ENCODE data around the gene ARHGEF16. TPM values are rescaled to one million over a fixed set of nuclear protein-coding genes. Genes with fewer than 3 reads are reported as not detected.

ARHGEF16 gene
- total RNA-seq, 1 experiment from 2014 or later = not detected

- DNase-seq (ENCODE audit: low read depth) = no peak
These were observed 31.8 kb upstream of the ARHGEF16 start for GRCh38 chr1:3422638-3423037.

- DNase-seq (ENCODE audit: low read depth) = no peak
These were observed 31.1 kb upstream of the ARHGEF16 start for GRCh38 chr1:3423245-3423829.

- DNase-seq (ENCODE audit: low read depth) = no peak
These were observed 30.4 kb upstream of the ARHGEF16 start for GRCh38 chr1:3423896-3424611.

GRCh38 chr1:3425486-3426215 lies 28.8 kb upstream of the ARHGEF16 start:
- no peak for DNase-seq (ENCODE audit: low read depth)

DNA sequence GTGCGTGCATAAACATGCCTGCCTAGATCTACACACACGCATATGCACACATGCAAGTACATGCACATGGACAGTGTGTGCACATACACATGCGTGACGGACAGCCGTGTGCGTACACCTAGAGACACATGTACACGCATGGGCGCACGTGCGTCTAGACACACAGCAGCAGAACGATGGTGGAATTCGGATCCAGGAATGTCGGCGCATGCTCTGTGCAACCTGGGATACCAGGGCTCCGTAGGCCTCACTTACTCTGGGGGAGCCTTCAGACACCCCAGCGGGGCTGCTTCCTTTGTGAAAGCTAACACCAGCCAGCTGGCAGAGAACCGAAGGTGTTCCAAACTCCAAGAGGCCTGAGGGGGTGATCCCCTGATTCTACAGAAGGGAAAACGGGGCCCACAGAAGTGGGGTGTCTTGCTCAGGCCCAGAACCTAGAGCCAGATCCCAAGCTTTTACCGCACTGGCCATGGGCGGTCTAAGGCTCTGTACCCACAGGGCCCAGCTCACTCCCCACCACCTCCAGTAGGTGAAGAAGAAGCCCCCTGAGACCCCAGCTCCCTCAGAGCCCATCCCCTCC lies 27.4 kb upstream of the ARHGEF16 start:
- DNase-seq (ENCODE audit: low read depth) = no peak

GRCh38 chr1:3427711-3428704 lies 26.5 kb upstream of the ARHGEF16 start:
- no peak for DNase-seq (ENCODE audit: low read depth)

- no peak for DNase-seq (ENCODE audit: low read depth)
These were observed 25.6 kb upstream of the ARHGEF16 start for GRCh38 chr1:3428899-3429298.

DNA sequence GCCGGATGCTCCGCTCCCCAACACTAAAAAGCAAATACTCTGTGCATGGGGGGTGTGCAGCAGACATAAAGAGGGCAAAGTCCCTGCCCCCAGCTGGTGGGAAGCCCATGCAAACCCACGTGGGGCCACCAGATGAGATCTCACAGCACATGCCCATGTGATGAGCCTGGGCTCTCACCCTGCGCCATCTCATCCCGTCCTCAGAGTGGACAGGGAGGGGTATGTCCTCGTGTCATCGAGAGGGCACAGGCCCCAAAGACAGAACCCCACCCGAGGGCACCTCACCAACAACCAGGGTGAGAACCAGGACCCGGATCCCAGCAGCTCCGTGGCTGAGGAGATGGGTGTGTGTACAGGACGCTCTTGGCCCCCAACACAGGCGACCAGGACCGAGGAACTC lies 25.1 kb upstream of the ARHGEF16 start:
- no peak for DNase-seq (ENCODE audit: low read depth)

- no peak for DNase-seq (ENCODE audit: low read depth)
These were observed 24.7 kb upstream of the ARHGEF16 start for GRCh38 chr1:3429766-3430165.

- DNase-seq (ENCODE audit: low read depth) = no peak
These were observed 24.1 kb upstream of the ARHGEF16 start for GRCh38 chr1:3430406-3430805.

GRCh38 chr1:3430820-3431219 lies 23.6 kb upstream of the ARHGEF16 start:
- DNase-seq (ENCODE audit: low read depth) = no peak

- DNase-seq (ENCODE audit: low read depth) = no peak
These were observed 23.2 kb upstream of the ARHGEF16 start for GRCh38 chr1:3431266-3431665.

GRCh38 chr1:3431686-3432085 lies 22.8 kb upstream of the ARHGEF16 start:
- DNase-seq (ENCODE audit: low read depth) = no peak

- no peak for DNase-seq (ENCODE audit: low read depth)
These were observed 22.2 kb upstream of the ARHGEF16 start for GRCh38 chr1:3432306-3432705.

DNA sequence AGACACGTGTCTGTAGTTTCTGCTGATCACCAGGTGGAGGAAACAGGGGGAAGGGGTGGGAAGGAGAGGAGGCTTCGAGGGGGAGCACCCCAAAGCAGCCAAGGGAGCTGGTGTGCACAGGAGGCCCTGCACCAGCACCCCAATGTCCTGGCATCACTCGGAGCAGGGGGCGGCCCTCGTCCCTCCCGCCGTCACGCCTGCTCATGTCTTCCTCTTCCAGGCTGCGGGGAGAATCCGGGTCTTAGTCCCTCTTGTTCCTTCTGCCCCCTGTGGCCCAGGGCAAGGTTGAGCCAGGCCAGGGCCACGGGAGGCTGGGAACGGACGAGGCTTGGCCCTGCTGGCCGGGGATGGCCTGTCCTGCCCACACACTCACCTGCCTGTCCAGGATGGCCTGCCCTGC lies 21.4 kb upstream of the ARHGEF16 start:
- DNase-seq (ENCODE audit: low read depth) = no peak

- DNase-seq (ENCODE audit: low read depth) = no peak
These were observed 20.7 kb upstream of the ARHGEF16 start for GRCh38 chr1:3433596-3434320.

- no peak for DNase-seq (ENCODE audit: low read depth)
These were observed 19.9 kb upstream of the ARHGEF16 start for GRCh38 chr1:3434406-3435110.

DNA sequence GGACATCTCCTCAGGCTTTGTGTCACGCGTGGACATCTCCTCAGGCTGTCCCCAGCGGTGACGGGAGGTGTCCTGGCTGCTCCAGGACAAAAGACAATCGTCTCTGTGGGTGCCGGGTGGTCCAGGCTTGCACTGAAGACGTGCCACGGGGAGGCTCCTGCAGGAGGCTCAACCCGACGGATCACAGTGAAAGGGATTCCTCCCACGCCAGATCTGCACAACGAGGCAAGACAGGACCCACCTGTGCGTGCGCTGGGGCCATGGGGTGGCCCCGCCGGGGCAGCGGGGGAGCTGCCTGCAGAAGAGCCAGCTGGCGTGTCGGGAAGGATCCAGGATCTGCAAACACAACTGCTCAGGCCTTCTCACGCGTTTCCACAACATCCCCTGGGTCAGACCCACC lies 18.8 kb upstream of the ARHGEF16 start:
- no peak for DNase-seq (ENCODE audit: low read depth)

GRCh38 chr1:3436451-3436850 lies 18.0 kb upstream of the ARHGEF16 start:
- no peak for DNase-seq (ENCODE audit: low read depth)

DNA sequence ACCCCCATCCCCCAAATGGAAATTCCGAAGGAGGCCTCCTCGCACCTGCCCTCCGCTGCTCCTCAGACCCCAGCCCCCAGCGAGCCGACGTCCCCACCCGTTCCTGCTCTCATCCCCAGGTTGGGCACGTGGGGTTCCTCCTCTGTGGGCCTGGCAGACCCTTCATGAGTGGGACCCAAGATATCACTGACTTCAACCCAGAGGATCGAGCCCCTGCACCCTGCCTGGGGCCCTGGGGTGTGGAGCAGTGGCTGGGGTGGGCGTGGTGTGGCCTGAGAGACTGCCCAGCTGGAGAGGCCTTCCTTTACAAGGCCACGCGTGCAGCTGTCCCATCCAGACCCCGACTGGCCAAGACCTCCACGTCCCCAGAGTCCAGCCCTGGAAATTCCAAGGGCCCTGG lies 17.6 kb upstream of the ARHGEF16 start:
- no peak for DNase-seq (ENCODE audit: low read depth)

Measured in RPMI7951 (cell line).